Anterior cingulate cortex (tissue), 58 donors: ENCODE measurements around the gene TMPRSS11A.

Experiments used
- DNase-seq, 58 donors: peaks; one replicate each; lab custom pipeline; 2025; lab: John Stamatoyannopoulos, UW

TMPRSS11A gene

GRCh38 chr4:67915400-67915966, 47.8 kb downstream of the TMPRSS11A start:
- no peak for DNase-seq

GRCh38 chr4:67912080-67912479, 51.2 kb downstream of the TMPRSS11A start:
- no peak for DNase-seq

- no peak for DNase-seq
Observed at GRCh38 chr4:67911638-67912037, 51.7 kb downstream of the TMPRSS11A start.

- DNase-seq, result no peak
Observed at GRCh38 chr4:67911141-67911540, 52.2 kb downstream of the TMPRSS11A start.

GRCh38 chr4:67910585-67910905, 52.7 kb downstream of the TMPRSS11A start:
- no peak for DNase-seq

GRCh38 chr4:67909905-67910584, 53.2 kb downstream of the TMPRSS11A start:
- DNase-seq, result no peak

GRCh38 chr4:67907650-67908049, 55.6 kb downstream of the TMPRSS11A start:
- DNase-seq, result no peak

GRCh38 chr4:67899096-67899495, 64.2 kb downstream of the TMPRSS11A start:
- no peak for DNase-seq

GRCh38 chr4:67897686-67898085, 65.6 kb downstream of the TMPRSS11A start:
- no peak for DNase-seq

- DNase-seq, result no peak
Observed at GRCh38 chr4:67896421-67897065, 66.8 kb downstream of the TMPRSS11A start.

- DNase-seq, result no peak
Observed at GRCh38 chr4:67894659-67895058, 68.6 kb downstream of the TMPRSS11A start.

- no peak for DNase-seq
Observed at GRCh38 chr4:67892905-67893304, 70.4 kb downstream of the TMPRSS11A start.

- no peak for DNase-seq
Observed at GRCh38 chr4:67892253-67892652, 71.0 kb downstream of the TMPRSS11A start.

- DNase-seq, result no peak
Observed at GRCh38 chr4:67891645-67892044, 71.6 kb downstream of the TMPRSS11A start.

GRCh38 chr4:67886281-67886680, 77.0 kb downstream of the TMPRSS11A start:
- no peak for DNase-seq

- no peak for DNase-seq
Observed at GRCh38 chr4:67885762-67886161, 77.5 kb downstream of the TMPRSS11A start.

GRCh38 chr4:67884701-67885100, 78.6 kb downstream of the TMPRSS11A start:
- DNase-seq, result no peak

- no peak for DNase-seq
Observed at GRCh38 chr4:67883902-67884301, 79.4 kb downstream of the TMPRSS11A start, which contains the start of gene TMPRSS11D. TSS of gene TMPRSS11D (minus strand) at chr4:67884002. CDS start at chr4:67883933, 69 bp downstream.

- DNase-seq, result no peak
Observed at GRCh38 chr4:67883458-67883857, 79.8 kb downstream of the TMPRSS11A start.

- no peak for DNase-seq
Observed at GRCh38 chr4:67880866-67881610, 82.3 kb downstream of the TMPRSS11A start.

GRCh38 chr4:67879486-67879885, 83.8 kb downstream of the TMPRSS11A start:
- no peak for DNase-seq
